ENCODE measurements around the gene DTX1. TPM values are rescaled to one million over a fixed set of nuclear protein-coding genes. Genes with fewer than 3 reads are reported as not detected.

DTX1 gene
- total and polyA plus RNA-seq, 2 of the 13 experiments (the other 11 are each of a cell fraction or from before 2014, with no cell fraction given): not detected

DNA sequence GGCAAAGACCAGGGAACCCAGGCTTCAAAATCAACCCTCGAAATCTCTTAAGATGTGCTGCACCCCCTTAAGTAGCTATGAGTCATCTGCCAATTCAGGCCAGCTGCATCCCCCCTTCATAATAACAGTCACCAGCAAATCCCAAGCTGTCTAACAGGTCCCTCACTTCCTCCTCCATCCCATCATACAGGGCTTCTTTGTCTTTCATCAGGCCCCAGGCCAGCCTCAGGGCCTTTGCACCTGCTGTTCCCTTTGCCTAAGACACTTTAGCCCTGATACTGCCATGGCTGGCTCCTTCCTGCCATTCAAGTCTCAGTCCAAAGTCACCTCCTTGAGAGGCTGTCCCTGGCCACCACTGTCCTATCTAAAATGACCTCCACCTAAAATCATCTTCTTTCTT is 75.0 kb downstream of the DTX1 start:
- H3K27ac ChIP-seq (ENCODE audit: extremely low read length, insufficient read depth, low read length): no peak overlapping the region
- no peak overlapping the region for H3K4me3 ChIP-seq (replicated peaks in 1 of 3; ENCODE audit: insufficient read depth in 1 of 3, low read depth in 2 of 3, low read length in 3 of 3)
- H3K9me3 ChIP-seq (ENCODE audit: low read length): no peaks in the 10 kb centered on the region
- no peak for TF ChIP-seq ZNF333 (CRISPR knock-in tag; IDR thresholded peaks at IDR 0.05; ENCODE audit: borderline replicate concordance)
- TF ChIP-seq, protein P1, sequence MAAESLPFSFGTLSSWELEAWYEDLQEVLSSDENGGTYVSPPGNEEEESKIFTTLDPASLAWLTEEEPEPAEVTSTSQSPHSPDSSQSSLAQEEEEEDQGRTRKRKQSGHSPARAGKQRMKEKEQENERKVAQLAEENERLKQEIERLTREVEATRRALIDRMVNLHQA (CRISPR knock-in tag; IDR thresholded peaks at IDR 0.05): no peak
- TF ChIP-seq ZNF562 (CRISPR knock-in tag; IDR thresholded peaks at IDR 0.05; ENCODE audit: borderline replicate concordance): no peak
- TF ChIP-seq ZFP62 (CRISPR knock-in tag; IDR thresholded peaks at IDR 0.05): no peak
- no peak for TF ChIP-seq HOXD1 (CRISPR knock-in tag; IDR thresholded peaks at IDR 0.05)
- TF ChIP-seq, protein P2, sequence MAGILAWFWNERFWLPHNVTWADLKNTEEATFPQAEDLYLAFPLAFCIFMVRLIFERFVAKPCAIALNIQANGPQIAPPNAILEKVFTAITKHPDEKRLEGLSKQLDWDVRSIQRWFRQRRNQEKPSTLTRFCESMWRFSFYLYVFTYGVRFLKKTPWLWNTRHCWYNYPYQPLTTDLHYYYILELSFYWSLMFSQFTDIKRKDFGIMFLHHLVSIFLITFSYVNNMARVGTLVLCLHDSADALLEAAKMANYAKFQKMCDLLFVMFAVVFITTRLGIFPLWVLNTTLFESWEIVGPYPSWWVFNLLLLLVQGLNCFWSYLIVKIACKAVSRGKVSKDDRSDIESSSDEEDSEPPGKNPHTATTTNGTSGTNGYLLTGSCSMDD (CRISPR knock-in tag; IDR thresholded peaks at IDR 0.05): no peak
- no peak for TF ChIP-seq ZBTB34 (CRISPR knock-in tag; IDR thresholded peaks at IDR 0.05)
- TF ChIP-seq ZNF280D (CRISPR knock-in tag; IDR thresholded peaks at IDR 0.05): no peak
- no peak for TF ChIP-seq RFX5 (IDR thresholded peaks at IDR 0.05; ENCODE audit: low read depth, low read length)
- peaks cover 2 to 7% of the 10 kb centered on the region in 2 experiments; a peak in 1 of 5 replicates for H3K27me3 ChIP-seq (ENCODE audit: control insufficient read depth in 1 of 2, insufficient read depth in 2 of 2, low read length in 2 of 2)
- no peak for ATAC-seq
- WGBS (ENCODE audit: low lambda C conversion rate): 0% methylated on average over 1 of the region's 1 CpG
- ChIA-PET POLR2A (no interaction called here), CTCF (ENCODE audit: low intra/inter-chr PET ratio, low total read pairs) (no interaction called here)
- H3K79me2 ChIP-seq (ENCODE audit: insufficient read depth, low read length): no peaks in the 10 kb centered on the region
- H3K9ac ChIP-seq (ENCODE audit: insufficient read depth, low read depth, low read length): no peak overlapping the region
- no peaks in the 10 kb centered on the region for H3K4me1 ChIP-seq (ENCODE audit: insufficient read depth, low read length)
- no TSS peak for BruUV-seq (replicated peaks)
- intact Hi-C loops (cut with micrococcal nuclease; ENCODE audit: unreplicated experiment): no loop called here
- in situ Hi-C loops (cut with HindIII; ENCODE audit: extremely low pct_ligation_motif_present, low pct_unique_long_range_greater_than_20kb): no loop called here
- no peak overlapping the region for H3K4me2 ChIP-seq (ENCODE audit: low read depth, low read length)
- FAIRE-seq: no peak
- no peak for DNase-seq (ENCODE audit: low spot score)
- no peaks in the 10 kb centered on the region for H4K20me1 ChIP-seq (ENCODE audit: insufficient read depth, low read length)
- H3K36me3 ChIP-seq (replicated peaks in 1 of 2; ENCODE audit: control insufficient read depth in 1 of 2, insufficient read depth in 2 of 2, low read length in 2 of 2): no peaks in the 10 kb centered on the region
- H2AFZ ChIP-seq (ENCODE audit: low read length): no peak overlapping the region

All from HepG2 (cell line).